Keratinocyte (primary cell): ENCODE measurements around the gene PRKCZ.

ENCODE experiments used
- CTCF ChIP-seq, 3 experiments: IDR thresholded peaks in 1 of 3; conservative IDR thresholded peaks in 1 of 3; optimal IDR thresholded peaks in 1 of 3; 2 replicates in 2 of 3; 3 replicates in 1 of 3; pipeline versions ENCODE3 to v1.5.1; 2011; ENCODE audit warnings: low read length in 3 of 3, mild to moderate bottlenecking in 3 of 3, moderate library complexity in 2 of 3, control low read depth in 1 of 3, inconsistent platforms in 1 of 3; ENCODE audit not compliant: insufficient read depth in 2 of 3; ENCODE audit errors: extremely low read depth in 1 of 3
- EZH2 ChIP-seq: IDR thresholded peaks from one replicate; pipeline ENCODE4 v1.6.1; 2012; ENCODE audit warnings: inconsistent platforms, mild to moderate bottlenecking, low read length, moderate library complexity

GRCh38 chr1:2004856-2005255 lies 45.4 kb upstream of the PRKCZ start:
- no peak for TF ChIP-seq CTCF (optimal IDR thresholded peaks at IDR 0.05 in 1 of 3, IDR thresholded peaks at IDR 0.05 in 1 of 3, conservative IDR thresholded peaks at IDR 0.05 in 1 of 3; ENCODE audit: extremely low read depth in 1 of 3, insufficient read depth in 2 of 3, low read length in 3 of 3)
- no peak for TF ChIP-seq EZH2
